Measurements from ENCODE around the gene MATN1.

GRCh38 chr1:30661311-30661710 is 62.1 kb downstream of the MATN1 start:
- TF ChIP-seq PATZ1 (CRISPR knock-in tag; IDR thresholded peaks at IDR 0.05; ENCODE audit: borderline replicate concordance) (no peak), ARNTL (CRISPR knock-in tag; IDR thresholded peaks at IDR 0.05; ENCODE audit: borderline replicate concordance, low read depth) (no peak), CSRNP3 (CRISPR knock-in tag; IDR thresholded peaks at IDR 0.05) (no peak), BACH2 (CRISPR knock-in tag; IDR thresholded peaks at IDR 0.05; ENCODE audit: borderline replicate concordance) (no peak), ZFP3 (CRISPR knock-in tag; IDR thresholded peaks at IDR 0.05) (no peak), CSDC2 (CRISPR knock-in tag; IDR thresholded peaks at IDR 0.05) (no peak), TCF4 (CRISPR knock-in tag; IDR thresholded peaks at IDR 0.05; ENCODE audit: borderline replicate concordance) (no peak), OSR1 (CRISPR knock-in tag; IDR thresholded peaks at IDR 0.05) (no peak), RARB (CRISPR knock-in tag; IDR thresholded peaks at IDR 0.05) (no peak)
- TF ChIP-seq, protein P1, sequence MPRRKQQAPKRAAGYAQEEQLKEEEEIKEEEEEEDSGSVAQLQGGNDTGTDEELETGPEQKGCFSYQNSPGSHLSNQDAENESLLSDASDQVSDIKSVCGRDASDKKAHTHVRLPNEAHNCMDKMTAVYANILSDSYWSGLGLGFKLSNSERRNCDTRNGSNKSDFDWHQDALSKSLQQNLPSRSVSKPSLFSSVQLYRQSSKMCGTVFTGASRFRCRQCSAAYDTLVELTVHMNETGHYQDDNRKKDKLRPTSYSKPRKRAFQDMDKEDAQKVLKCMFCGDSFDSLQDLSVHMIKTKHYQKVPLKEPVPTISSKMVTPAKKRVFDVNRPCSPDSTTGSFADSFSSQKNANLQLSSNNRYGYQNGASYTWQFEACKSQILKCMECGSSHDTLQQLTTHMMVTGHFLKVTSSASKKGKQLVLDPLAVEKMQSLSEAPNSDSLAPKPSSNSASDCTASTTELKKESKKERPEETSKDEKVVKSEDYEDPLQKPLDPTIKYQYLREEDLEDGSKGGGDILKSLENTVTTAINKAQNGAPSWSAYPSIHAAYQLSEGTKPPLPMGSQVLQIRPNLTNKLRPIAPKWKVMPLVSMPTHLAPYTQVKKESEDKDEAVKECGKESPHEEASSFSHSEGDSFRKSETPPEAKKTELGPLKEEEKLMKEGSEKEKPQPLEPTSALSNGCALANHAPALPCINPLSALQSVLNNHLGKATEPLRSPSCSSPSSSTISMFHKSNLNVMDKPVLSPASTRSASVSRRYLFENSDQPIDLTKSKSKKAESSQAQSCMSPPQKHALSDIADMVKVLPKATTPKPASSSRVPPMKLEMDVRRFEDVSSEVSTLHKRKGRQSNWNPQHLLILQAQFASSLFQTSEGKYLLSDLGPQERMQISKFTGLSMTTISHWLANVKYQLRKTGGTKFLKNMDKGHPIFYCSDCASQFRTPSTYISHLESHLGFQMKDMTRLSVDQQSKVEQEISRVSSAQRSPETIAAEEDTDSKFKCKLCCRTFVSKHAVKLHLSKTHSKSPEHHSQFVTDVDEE (CRISPR knock-in tag; IDR thresholded peaks at IDR 0.05), result no peak
- TF ChIP-seq, protein P2, sequence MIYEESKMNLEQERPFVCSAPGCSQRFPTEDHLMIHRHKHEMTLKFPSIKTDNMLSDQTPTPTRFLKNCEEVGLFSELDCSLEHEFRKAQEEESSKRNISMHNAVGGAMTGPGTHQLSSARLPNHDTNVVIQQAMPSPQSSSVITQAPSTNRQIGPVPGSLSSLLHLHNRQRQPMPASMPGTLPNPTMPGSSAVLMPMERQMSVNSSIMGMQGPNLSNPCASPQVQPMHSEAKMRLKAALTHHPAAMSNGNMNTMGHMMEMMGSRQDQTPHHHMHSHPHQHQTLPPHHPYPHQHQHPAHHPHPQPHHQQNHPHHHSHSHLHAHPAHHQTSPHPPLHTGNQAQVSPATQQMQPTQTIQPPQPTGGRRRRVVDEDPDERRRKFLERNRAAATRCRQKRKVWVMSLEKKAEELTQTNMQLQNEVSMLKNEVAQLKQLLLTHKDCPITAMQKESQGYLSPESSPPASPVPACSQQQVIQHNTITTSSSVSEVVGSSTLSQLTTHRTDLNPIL (CRISPR knock-in tag; IDR thresholded peaks at IDR 0.05; ENCODE audit: low read depth), result no peak

All from SK-N-SH treated with all-trans-retinoic acid at 6 μM for 48 hours (cell line).